NT2/D1 (cell line): Measurements from ENCODE around the gene ZNF385B.
"Not testable (repeated sequence)": the region's sequence is repeated elsewhere in the genome, so short reads cannot be mapped to it uniquely, and the experiment has no call there.

Experiments used
- DNase-seq: peaks from one replicate; pipeline ENCODE4 v3.0.0-alpha.2; 2011; ENCODE audit warnings: low read depth, low spot score
- H3K27me3 ChIP-seq: 2 replicates; pipeline ENCODE4 v1.6.0; 2011; ENCODE audit warnings: mild to moderate bottlenecking; ENCODE audit not compliant: insufficient read length, insufficient read depth
- H3K36me3 ChIP-seq: 2 replicates; pipeline ENCODE4 v1.6.1; 2011; ENCODE audit warnings: mild to moderate bottlenecking, low read length, mixed read lengths; ENCODE audit not compliant: insufficient read depth, insufficient read length
- H3K4me1 ChIP-seq: 2 replicates; pipeline ENCODE4 v1.5.1; 2011; ENCODE audit not compliant: insufficient read depth, insufficient read length
- H3K4me3 ChIP-seq: 2 replicates; pipeline ENCODE4 v1.5.1; 2011; ENCODE audit warnings: low read depth; ENCODE audit not compliant: insufficient read length
- H3K9ac ChIP-seq: 2 replicates; pipeline ENCODE4 v1.6.0; 2011; ENCODE audit warnings: low read depth; ENCODE audit not compliant: insufficient read length
- H3K9me3 ChIP-seq: 2 replicates; pipeline ENCODE4 v1.5.1; 2011; ENCODE audit warnings: mild to moderate bottlenecking, low read length; ENCODE audit not compliant: insufficient read depth
- SUZ12 ChIP-seq: IDR thresholded peaks from 2 replicates; pipeline ENCODE4 v1.6.1; 2011; ENCODE audit not compliant: insufficient read length, insufficient read depth; ENCODE audit errors: extremely low read depth
- YY1 ChIP-seq: IDR thresholded peaks from 2 replicates; pipeline ENCODE4 v1.6.1; 2011; ENCODE audit not compliant: insufficient read length, insufficient read depth
- ZNF274 ChIP-seq: IDR thresholded peaks from 2 replicates; pipeline ENCODE4 v1.6.1; 2011; ENCODE audit warnings: mild to moderate bottlenecking, low read depth, low read length

ZNF385B gene

GRCh38 chr2:179478771-179479170 lies 382.6 kb downstream of the ZNF385B start:
- Histone ChIP-seq H3K9ac (no peak overlapping the region), H3K27me3 (no peaks in the 10 kb centered on the region), H3K9me3 (no peaks in the 10 kb centered on the region), H3K4me1 (no peaks in the 10 kb centered on the region), H3K36me3 (no peaks in the 10 kb centered on the region), H3K4me3 (no peak overlapping the region)
- DNase-seq, result no peak
- TF ChIP-seq YY1 (no peak), ZNF274 (no peak), SUZ12 (no peak)

DNA sequence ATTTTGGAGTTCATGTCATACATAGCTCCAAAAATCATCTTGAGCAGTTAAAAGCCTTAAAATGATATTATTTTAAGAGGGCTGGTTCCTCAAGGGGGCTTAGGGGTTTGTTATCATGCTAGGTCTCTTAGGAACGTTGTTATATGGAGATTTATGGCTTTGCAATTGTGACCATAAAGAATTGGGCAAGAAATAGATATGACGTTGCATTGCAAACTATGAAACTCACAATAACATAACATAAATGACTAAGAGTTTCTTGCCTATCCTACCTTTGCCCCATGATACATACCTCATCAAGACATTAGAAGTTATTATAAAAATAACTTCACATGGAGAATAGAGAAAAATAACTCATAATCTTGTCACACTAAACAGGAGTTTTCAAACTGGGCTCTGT lies 390.4 kb downstream of the ZNF385B start:
- H3K4me3 ChIP-seq, result no peak overlapping the region
- no peaks in the 10 kb centered on the region for H3K36me3 ChIP-seq
- H3K9ac ChIP-seq, result no peak overlapping the region
- H3K9me3 ChIP-seq, result no peaks in the 10 kb centered on the region
- no peaks in the 10 kb centered on the region for H3K27me3 ChIP-seq
- no peak for TF ChIP-seq SUZ12
- TF ChIP-seq ZNF274, result no peak
- no peak for TF ChIP-seq YY1
- no peak for DNase-seq
- H3K4me1 ChIP-seq, result no peaks in the 10 kb centered on the region

DNA sequence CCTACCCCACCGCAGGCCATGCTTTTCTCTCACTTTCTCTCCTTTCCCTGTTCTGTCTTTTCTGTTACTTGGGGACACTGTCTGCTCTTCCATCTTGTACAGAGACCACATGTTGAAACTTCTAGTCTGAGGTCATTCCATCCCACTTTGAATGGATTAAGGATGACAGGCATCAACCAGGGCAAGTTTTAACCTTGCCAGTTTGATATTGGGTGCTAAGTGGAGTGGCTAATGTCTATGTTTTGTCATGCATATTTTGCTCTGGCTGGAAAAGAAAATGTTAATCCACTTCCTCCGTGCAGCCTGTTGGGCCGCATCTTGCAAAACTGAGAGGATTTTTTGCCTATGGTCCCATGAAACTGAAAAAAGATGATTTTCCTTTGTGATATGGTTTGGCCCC lies 391.3 kb downstream of the ZNF385B start:
- H3K4me1 ChIP-seq, result no peaks in the 10 kb centered on the region
- no peak overlapping the region for H3K9ac ChIP-seq
- H3K27me3 ChIP-seq, result no peaks in the 10 kb centered on the region
- no peaks in the 10 kb centered on the region for H3K9me3 ChIP-seq
- no peaks in the 10 kb centered on the region for H3K36me3 ChIP-seq
- TF ChIP-seq YY1 (no peak), ZNF274 (no peak), SUZ12 (no peak)
- no peak overlapping the region for H3K4me3 ChIP-seq
- DNase-seq, result no peak

- no peaks in the 10 kb centered on the region for H3K4me1 ChIP-seq
- DNase-seq, result no peak
- no peak overlapping the region for H3K4me3 ChIP-seq
- no peaks in the 10 kb centered on the region for H3K27me3 ChIP-seq
- no peaks in the 10 kb centered on the region for H3K9me3 ChIP-seq
- H3K36me3 ChIP-seq, result no peaks in the 10 kb centered on the region
- no peak for TF ChIP-seq SUZ12
- no peak for TF ChIP-seq YY1
- TF ChIP-seq ZNF274, result no peak
- H3K9ac ChIP-seq, result no peak overlapping the region
These were observed 393.5 kb downstream of the ZNF385B start for GRCh38 chr2:179467960-179468359.

GRCh38 chr2:179467111-179467510 lies 394.3 kb downstream of the ZNF385B start:
- Histone ChIP-seq H3K4me3 (no peak overlapping the region), H3K9ac (no peak overlapping the region), H3K36me3 (no peaks in the 10 kb centered on the region), H3K27me3 (no peaks in the 10 kb centered on the region), H3K9me3 (no peaks in the 10 kb centered on the region), H3K4me1 (no peaks in the 10 kb centered on the region)
- TF ChIP-seq YY1 (no peak), ZNF274 (no peak), SUZ12 (no peak)
- DNase-seq, result no peak

DNA sequence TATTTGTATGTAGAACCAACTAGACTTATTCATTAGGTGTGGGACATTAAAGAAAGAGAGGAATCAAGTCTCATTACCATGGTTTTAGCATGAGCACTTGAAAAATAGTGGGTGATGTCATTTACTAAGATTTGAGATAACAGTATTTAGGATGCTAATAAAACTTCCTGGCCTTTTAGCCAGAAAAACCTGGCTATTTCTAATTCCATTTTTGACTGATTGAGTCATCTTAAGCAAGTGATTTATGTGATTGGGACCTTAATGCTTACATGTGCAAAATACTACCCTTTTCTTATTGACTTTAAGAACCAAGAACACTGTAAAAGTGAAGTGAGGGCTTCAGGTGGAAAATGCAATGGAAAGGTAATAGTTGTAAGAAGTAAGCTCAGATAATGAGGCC lies 400.0 kb downstream of the ZNF385B start:
- H3K9ac ChIP-seq, result no peak overlapping the region
- H3K36me3 ChIP-seq, result no peaks in the 10 kb centered on the region
- no peak for TF ChIP-seq YY1
- no peak for TF ChIP-seq ZNF274
- TF ChIP-seq SUZ12, result no peak
- H3K9me3 ChIP-seq, result peaks cover 33% of the 10 kb centered on the region
- H3K4me3 ChIP-seq, result no peak overlapping the region
- H3K4me1 ChIP-seq, result no peaks in the 10 kb centered on the region
- no peaks in the 10 kb centered on the region for H3K27me3 ChIP-seq
- no peak for DNase-seq

GRCh38 chr2:179460181-179460929 lies 401.1 kb downstream of the ZNF385B start:
- Histone ChIP-seq H3K9me3 (peaks cover 33% of the 10 kb centered on the region), H3K9ac (no peak overlapping the region), H3K36me3 (no peaks in the 10 kb centered on the region), H3K27me3 (no peaks in the 10 kb centered on the region), H3K4me3 (no peak overlapping the region), H3K4me1 (no peaks in the 10 kb centered on the region)
- TF ChIP-seq SUZ12 (no peak), YY1 (no peak), ZNF274 (no peak)
- no peak for DNase-seq

GRCh38 chr2:179458113-179458512 lies 403.3 kb downstream of the ZNF385B start:
- peaks cover 33% of the 10 kb centered on the region for H3K9me3 ChIP-seq
- DNase-seq, H3K4me3 ChIP-seq, H3K4me1 ChIP-seq, H3K9ac ChIP-seq, H3K36me3 ChIP-seq, H3K27me3 ChIP-seq: not testable (repeated sequence)
